T-helper 17 cell (primary cell): ENCODE data around the gene APOF. TPM values are rescaled to one million over a fixed set of nuclear protein-coding genes. Genes with fewer than 3 reads are reported as not detected.
"Not testable (repeated sequence)": the region's sequence is repeated elsewhere in the genome, so short reads cannot be mapped to it uniquely, and the experiment has no call there.

Experiments
- ATAC-seq: fragments of 150-1000 bp; cut with Tn5 transposase; 2 replicates; pipeline ENCODE4 v1.10.0; 2021; ENCODE audit warnings: mild to moderate bottlenecking, moderate library complexity
- DNase-seq, 3 donors: peaks; one replicate each; pipeline versions ENCODE4 v3.0.0 to v3.0.0-alpha.2; 2020 to 2021
- H3K9me3 ChIP-seq: one replicate; pipeline ENCODE4 v1.7.0; 2013; ENCODE audit warnings: low read length, mild to moderate bottlenecking; ENCODE audit not compliant: control insufficient read depth, poor library complexity, severe bottlenecking
- H3K27ac Mint-ChIP-seq: one replicate; pipeline ENCODE4 v1.8.0; 2022; ENCODE audit warnings: mild to moderate bottlenecking, moderate library complexity, mixed read lengths
- H3K27me3 Mint-ChIP-seq: one replicate; pipeline ENCODE4 v1.8.0; 2022; ENCODE audit warnings: mixed read lengths
- H3K36me3 Mint-ChIP-seq: one replicate; pipeline ENCODE4 v1.8.0; 2022; ENCODE audit warnings: low read depth, mixed read lengths
- H3K4me1 Mint-ChIP-seq: one replicate; pipeline ENCODE4 v1.8.0; 2022; ENCODE audit warnings: mild to moderate bottlenecking, mixed read lengths
- H3K4me3 Mint-ChIP-seq: one replicate; pipeline ENCODE4 v1.8.0; 2022; ENCODE audit warnings: mild to moderate bottlenecking, moderate library complexity, mixed read lengths
- total RNA-seq, 4 donors: library from RNA in 2 of 4; stranded (reverse) in 2 of 4; gene quantifications; one replicate each; pipeline ENCODE4 v1.2.3 and lab custom pipeline; 2022 to 2026

APOF gene
- total RNA-seq, 2 donors from 2014 or later, result not detected

DNA sequence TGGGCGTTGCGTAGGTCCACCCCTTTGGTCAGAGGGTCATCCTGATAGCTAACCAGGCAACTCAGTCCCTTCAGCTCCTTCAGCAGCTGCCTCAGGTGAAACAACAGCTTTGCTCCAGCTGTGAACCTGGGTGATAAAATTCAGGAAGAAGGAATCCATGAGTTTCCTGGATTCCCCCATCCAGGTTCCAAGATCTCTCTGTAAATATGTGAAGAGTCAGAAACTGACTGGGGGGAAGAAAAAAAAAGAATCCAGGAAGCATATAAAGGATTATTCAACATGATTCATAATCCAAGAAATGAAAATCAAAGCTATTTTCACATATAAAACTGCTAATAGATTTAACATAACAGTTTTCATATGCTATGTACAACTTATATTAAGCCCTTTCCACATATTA is 11.3 kb downstream of the APOF start:
- H3K27ac Mint-ChIP-seq, result no peak overlapping the region
- no peak overlapping the region for H3K4me3 Mint-ChIP-seq
- peaks cover 17% of the 10 kb centered on the region for H3K36me3 Mint-ChIP-seq
- DNase-seq (no peak), ATAC-seq (no peak)
- no peaks in the 10 kb centered on the region for H3K27me3 Mint-ChIP-seq
- no peaks in the 10 kb centered on the region for H3K9me3 ChIP-seq
- peaks cover 4% of the 10 kb centered on the region for H3K4me1 Mint-ChIP-seq

DNA sequence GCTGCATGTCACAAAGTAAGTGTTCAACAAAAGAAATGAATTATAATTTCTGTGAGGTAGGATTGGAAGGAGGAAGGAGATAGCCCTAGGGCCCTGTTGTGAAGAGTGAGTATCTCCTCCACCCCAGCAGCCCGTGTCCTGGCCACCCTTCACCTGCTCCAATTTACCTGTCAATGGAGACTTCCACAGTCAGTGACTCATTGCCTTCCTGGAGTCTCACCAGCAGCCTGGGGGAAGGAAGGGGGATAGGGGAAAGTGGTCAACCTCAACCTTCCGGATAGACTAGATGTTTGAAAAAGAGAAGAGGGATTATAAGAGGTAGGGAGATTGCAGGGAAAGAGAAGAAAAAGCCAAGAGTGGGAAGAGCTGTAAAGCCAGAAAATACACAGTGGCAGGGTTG is 12.0 kb downstream of the APOF start:
- Mint-ChIP-seq H3K4me1 (peaks cover 6% of the 10 kb centered on the region), H3K27me3 (no peaks in the 10 kb centered on the region), H3K4me3 (no peak overlapping the region), H3K27ac (no peak overlapping the region), H3K36me3 (peaks cover 13% of the 10 kb centered on the region)
- ATAC-seq (no peak), DNase-seq (no peak)
- no peaks in the 10 kb centered on the region for H3K9me3 ChIP-seq

DNA sequence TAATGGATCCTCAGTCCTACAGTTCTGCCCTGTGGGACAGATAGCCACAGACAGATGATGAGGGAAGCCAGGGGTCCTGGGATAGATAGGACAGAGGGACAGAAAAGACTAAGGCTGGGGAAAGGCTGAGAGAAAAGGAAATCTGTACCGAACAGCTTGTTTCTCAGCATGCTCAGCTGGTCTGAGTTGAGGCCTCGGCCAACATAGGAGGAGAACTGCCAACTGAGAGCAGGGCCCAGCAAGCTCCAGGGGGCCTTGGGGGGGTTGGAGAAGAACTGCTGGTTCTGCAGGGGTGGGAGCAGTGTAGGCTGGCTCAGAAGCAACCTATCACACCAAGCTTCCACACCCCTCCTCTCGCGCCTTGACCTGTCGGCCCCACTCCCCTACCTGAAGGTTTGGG is 13.9 kb downstream of the APOF start:
- peaks cover 12% of the 10 kb centered on the region for H3K36me3 Mint-ChIP-seq
- H3K27ac Mint-ChIP-seq, result no peak overlapping the region
- H3K9me3 ChIP-seq, result no peaks in the 10 kb centered on the region
- ATAC-seq (no peak), DNase-seq (no peak)
- H3K4me3 Mint-ChIP-seq, result no peak overlapping the region
- peaks cover 7% of the 10 kb centered on the region for H3K4me1 Mint-ChIP-seq
- H3K27me3 Mint-ChIP-seq, result no peaks in the 10 kb centered on the region

DNA sequence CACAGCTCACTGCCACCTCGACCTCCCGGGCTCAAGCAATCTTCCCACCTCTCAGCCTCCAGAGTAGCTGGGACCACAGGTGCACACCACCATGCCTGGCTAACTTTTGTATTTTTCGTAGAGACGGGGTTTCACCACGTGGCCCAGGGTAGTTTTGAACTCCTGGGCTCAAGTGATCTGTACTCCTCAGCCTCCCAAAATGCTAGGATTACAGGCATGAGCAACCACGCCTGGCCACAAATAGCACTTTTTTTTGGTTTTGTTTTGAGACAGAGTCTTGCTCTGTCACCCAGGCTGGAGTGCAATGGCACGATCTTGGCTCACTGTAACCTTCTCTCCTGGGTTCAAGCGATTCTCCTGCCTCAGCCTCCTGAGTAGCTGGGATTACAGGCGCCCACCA is 15.4 kb downstream of the APOF start:
- not testable (repeated sequence) for DNase-seq, H3K9me3 ChIP-seq, H3K27me3 Mint-ChIP-seq, ATAC-seq, H3K4me3 Mint-ChIP-seq
- H3K36me3 Mint-ChIP-seq, result peaks cover 18% of the 10 kb centered on the region
- peaks cover 12% of the 10 kb centered on the region for H3K4me1 Mint-ChIP-seq
- peak overlapping the region; percentile 37 for H3K27ac Mint-ChIP-seq

DNA sequence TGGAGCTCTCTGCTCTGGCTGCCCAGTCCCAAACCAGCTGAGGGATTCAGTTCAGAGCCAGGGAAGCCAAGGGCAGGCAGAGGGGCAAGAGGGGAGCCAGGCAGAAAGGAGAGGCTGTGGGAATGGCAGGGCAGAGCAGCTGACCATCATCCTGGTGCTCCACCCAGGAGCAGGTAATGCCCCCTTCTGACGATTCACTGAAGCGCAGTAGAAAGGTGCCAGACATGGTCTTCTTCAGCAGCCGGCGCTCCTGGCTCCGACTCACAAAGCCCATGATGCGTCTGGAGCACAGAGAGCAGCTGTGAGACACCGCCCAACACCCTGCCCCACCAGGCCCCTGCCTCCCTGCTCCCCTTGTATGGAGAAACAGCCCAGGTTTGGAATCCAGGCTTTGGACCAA is 16.0 kb downstream of the APOF start:
- ATAC-seq (no peak), DNase-seq (no peak)
- H3K9me3 ChIP-seq, result no peaks in the 10 kb centered on the region
- Mint-ChIP-seq H3K4me1 (peaks cover 12% of the 10 kb centered on the region), H3K27ac (peak overlapping the region; percentile 37), H3K36me3 (peaks cover 18% of the 10 kb centered on the region), H3K4me3 (no peak overlapping the region), H3K27me3 (no peaks in the 10 kb centered on the region)

DNA sequence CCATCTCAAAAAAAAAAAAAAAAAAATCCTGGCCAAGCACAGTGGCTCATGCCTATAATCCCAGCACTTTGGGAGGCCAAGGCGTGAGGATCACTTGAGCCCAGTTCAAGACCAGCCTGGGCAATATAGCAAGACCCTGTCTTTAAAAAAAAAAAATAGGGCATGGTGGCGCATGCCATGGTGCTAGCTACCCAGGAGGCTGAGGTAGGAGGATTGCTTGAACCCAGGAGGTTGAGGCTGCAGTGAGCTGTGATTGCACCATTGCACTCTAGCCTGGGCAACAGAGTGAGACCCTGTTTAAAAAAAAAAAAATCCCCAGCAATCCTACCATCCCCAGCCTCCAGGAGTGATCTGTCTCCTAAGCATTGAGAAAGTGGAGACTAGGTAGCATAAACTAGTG is 20.4 kb downstream of the APOF start:
- not testable (repeated sequence) for H3K4me3 Mint-ChIP-seq, ATAC-seq, H3K27me3 Mint-ChIP-seq, DNase-seq, H3K9me3 ChIP-seq, H3K36me3 Mint-ChIP-seq
- Mint-ChIP-seq H3K27ac (peak overlapping the region; percentile 100), H3K4me1 (peaks cover 37% of the 10 kb centered on the region)

DNA sequence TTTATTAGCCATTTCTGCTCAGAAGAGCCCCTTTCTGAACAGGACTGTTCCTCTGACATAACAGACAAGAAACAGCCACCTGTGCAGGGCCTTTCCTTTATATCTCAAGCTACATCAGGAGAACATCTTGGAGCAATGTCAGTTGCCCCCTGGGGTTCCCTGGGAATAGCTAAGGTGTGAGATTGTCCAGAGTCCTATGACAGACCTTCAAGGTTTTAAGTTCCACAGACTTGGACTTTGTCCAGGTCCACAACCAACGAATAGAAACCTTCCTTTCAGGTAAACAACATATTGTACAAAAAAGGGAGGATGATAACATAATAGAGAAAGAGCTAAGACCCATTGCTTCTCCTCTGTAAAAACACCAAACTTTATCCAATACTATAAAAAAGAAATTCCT is 21.0 kb downstream of the APOF start:
- no peak overlapping the region for H3K4me3 Mint-ChIP-seq
- peaks cover 40% of the 10 kb centered on the region for H3K4me1 Mint-ChIP-seq
- ATAC-seq, result no peak

DNA sequence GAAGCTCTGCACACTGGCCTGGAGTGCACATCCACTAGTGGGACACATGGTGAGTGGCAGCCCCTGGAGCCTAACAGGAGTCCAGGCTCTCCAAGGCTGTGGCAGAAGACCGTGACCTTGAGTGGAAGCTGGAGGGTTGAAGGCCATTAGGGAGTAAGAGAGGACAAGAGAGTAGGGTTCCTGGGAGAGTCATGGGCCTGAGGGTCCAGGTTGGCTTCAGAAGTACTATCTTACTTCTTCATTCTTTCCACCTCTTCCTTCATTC is 23.6 kb downstream of the APOF start:
- H3K36me3 Mint-ChIP-seq, result peaks cover 8% of the 10 kb centered on the region
- H3K9me3 ChIP-seq, result no peaks in the 10 kb centered on the region
- DNase-seq (no peak), ATAC-seq (no peak)
- H3K4me3 Mint-ChIP-seq, result peak overlapping the region; percentile 91
- H3K27ac Mint-ChIP-seq, result peak overlapping the region; percentile 100
- H3K27me3 Mint-ChIP-seq, result no peaks in the 10 kb centered on the region
- peaks cover 42% of the 10 kb centered on the region for H3K4me1 Mint-ChIP-seq

More for the DNA sequence above, 21.0 kb downstream of the APOF start:
- Mint-ChIP-seq H3K27me3 (no peaks in the 10 kb centered on the region), H3K27ac (peak overlapping the region; percentile 100), H3K36me3 (peaks cover 8% of the 10 kb centered on the region)
- no peak for DNase-seq
- H3K9me3 ChIP-seq, result no peaks in the 10 kb centered on the region

DNA sequence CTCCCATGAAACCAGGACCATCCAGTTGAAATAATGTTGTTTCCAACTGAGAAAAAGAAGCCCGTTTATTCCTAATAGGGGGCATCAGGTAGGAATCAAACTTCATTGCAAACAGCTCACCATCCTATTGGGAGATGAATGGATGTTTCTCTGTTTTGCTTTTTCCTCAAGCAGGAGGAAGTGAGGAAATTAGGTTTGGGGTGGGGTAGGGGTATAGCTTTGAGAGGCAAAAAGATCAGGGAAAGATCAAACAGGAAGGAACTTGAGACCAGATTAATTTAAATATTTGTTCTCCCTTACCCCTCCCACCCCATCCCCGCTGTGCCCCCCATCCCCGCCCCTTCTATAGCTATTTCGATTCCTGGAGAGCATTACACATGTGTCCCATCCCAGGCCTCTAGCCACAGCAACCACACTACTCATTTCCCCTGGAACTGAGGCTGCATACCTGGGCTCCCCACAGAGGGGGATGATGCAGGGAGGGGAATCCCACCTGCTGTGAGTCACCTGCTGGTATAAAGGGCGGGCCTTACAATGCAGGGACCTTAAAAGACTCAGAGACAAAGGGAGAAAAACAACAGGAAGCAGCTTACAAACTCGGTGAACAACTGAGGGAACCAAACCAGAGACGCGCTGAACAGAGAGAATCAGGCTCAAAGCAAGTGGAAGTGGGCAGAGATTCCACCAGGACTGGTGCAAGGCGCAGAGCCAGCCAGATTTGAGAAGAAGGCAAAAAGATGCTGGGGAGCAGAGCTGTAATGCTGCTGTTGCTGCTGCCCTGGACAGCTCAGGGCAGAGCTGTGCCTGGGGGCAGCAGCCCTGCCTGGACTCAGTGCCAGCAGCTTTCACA is 24.1 kb downstream of the APOF start, which contains the start of gene IL23A:
Gene IL23A, plus strand, starts transcription at position 577 of the 850 bp plus-strand sequence. Its CDS starts 161 bp downstream, at position 738.
- H3K27ac Mint-ChIP-seq, result peak within 1 kb of the TSS; percentile 100
- H3K4me1 Mint-ChIP-seq, result peaks cover 45% of the 10 kb centered on the region
- H3K27me3 Mint-ChIP-seq, result no peaks in the 10 kb centered on the region
- peak within 1 kb of the TSS; percentile 91 for H3K4me3 Mint-ChIP-seq
- peak; percentile 64 to 86 (median 72) for DNase-seq
- ATAC-seq, result peak; percentile 81
- peaks cover 8% of the 10 kb centered on the region for H3K36me3 Mint-ChIP-seq
- no peaks in the 10 kb centered on the region for H3K9me3 ChIP-seq

DNA sequence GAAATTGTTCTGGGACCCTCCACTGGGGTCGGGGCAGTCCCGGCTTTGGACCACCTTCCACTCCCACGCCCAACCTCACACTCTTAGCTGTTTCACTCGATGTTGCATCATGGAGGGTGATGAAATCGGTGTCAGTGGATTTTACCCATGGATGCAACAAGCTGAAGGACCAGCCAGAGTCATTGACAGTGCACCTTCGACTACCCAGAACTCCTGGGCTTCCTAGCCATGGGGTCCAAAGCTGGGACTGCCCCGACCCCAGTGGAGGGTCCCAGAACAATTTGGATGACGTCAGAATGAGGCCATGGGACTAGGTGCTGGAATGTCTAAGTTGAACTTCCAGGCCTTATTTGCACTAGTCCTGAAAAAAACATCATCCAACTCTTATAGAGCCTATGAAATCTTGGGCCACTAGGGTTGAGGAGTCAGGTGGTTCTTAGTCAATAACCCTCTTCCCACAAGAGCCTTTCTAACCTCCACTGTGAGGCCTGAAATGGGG is 24.9 kb downstream of the APOF start:
- H3K27ac Mint-ChIP-seq, result peak overlapping the region; percentile 100
- peak overlapping the region; percentile 91 for H3K4me3 Mint-ChIP-seq
- no peaks in the 10 kb centered on the region for H3K9me3 ChIP-seq
- DNase-seq, result no peak
- no peak for ATAC-seq
- no peaks in the 10 kb centered on the region for H3K27me3 Mint-ChIP-seq
- H3K36me3 Mint-ChIP-seq, result peaks cover 3% of the 10 kb centered on the region
- H3K4me1 Mint-ChIP-seq, result peaks cover 48% of the 10 kb centered on the region

DNA sequence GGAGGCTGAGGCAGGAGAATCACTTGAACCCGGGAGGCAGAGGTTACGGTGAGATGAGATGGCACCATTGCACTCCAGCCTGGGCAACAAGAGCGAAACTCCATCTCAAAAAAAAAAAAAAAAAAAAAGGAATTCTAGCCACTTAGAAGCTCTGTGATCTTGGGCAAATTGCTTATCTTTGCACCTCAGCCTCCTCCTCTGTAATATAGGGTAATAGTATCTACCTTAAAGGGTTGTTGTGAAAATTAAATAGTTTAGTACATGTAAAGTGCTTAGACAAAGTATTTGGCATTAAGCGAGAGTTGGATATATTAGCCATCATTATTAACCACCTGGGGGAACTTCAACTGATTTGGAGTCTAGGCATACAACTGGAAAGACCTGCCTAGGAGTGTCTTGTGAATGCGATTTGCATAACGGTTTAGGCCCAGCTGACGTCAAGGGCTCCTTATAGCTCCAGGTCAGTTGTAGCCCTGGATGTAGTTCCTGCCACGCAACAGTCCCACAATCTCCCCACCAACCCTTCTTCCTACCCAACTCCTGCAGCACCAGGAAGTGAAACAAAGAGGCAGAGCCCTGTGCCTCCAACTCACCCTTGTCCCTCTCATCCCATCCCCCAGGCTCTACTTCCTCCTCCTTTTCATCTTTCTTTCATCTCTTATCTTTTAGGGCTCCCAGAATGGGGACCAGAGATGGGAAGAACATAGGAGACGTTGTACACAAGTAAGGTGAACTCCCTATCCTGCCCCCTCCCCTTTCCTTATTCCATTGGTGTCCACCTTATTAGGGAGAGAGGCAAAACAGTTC is 26.1 kb downstream of the APOF start:
- ATAC-seq, result no peak
- peaks cover 3% of the 10 kb centered on the region for H3K36me3 Mint-ChIP-seq
- H3K4me1 Mint-ChIP-seq, result peaks cover 50% of the 10 kb centered on the region
- H3K9me3 ChIP-seq, result no peaks in the 10 kb centered on the region
- H3K27ac Mint-ChIP-seq, result peak overlapping the region; percentile 100
- DNase-seq, result no peak
- H3K4me3 Mint-ChIP-seq, result no peak overlapping the region
- H3K27me3 Mint-ChIP-seq, result no peaks in the 10 kb centered on the region

DNA sequence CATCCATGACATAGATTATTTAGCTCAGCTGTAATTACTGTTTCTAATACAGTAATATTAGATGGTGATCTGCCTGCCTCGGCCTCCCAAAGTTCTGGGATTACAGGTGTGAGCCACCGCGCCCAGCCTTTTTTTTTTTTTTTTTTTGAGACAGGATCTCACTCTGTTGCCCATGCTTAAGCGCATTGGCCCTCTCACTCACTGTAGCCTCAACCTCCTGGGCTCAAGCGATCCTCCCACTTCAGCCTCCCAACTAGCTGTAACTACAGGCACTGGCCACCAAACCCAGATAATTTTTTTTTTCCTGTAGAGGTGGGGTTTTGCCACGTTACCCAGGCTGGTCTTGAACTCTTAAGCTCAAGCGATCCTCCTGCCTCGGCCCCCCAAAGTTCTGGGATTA is 27.1 kb downstream of the APOF start:
- not testable (repeated sequence) for DNase-seq, H3K4me3 Mint-ChIP-seq, H3K36me3 Mint-ChIP-seq, H3K27me3 Mint-ChIP-seq, ATAC-seq, H3K9me3 ChIP-seq
- Mint-ChIP-seq H3K27ac (peak overlapping the region; percentile 100), H3K4me1 (peaks cover 48% of the 10 kb centered on the region)

DNA sequence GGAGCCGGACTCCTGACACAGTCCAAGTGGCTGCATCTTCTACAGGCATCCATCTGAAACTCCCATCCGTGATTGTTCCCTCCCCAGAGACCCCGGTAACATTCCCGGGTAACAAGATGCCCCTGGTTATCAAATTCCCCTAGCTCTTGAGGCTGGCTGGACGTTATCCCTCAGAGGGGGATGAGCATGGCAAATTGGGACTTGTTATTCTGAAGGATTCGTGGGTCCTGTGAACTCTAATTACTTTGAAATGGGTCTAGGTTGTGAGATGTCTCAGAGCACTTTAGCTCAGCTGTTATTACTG is 28.2 kb downstream of the APOF start:
- Mint-ChIP-seq H3K4me3 (peak overlapping the region; percentile 90), H3K27ac (peak overlapping the region; percentile 100), H3K36me3 (peaks cover 3% of the 10 kb centered on the region), H3K27me3 (no peaks in the 10 kb centered on the region), H3K4me1 (peaks cover 41% of the 10 kb centered on the region)
- ATAC-seq (no peak), DNase-seq (no peak)
- H3K9me3 ChIP-seq, result no peaks in the 10 kb centered on the region
